CD4-positive, alpha-beta T cell (primary cell): ENCODE data around the gene ASIC3. TPM values are rescaled to one million over a fixed set of nuclear protein-coding genes. Genes with fewer than 3 reads are reported as not detected.

Source experiments
- ATAC-seq: fragments of 200-7000 bp; cut with Tn5 transposase; one replicate; pipeline ENCODE4 v1.10.0; 2022; ENCODE audit warnings: mild to moderate bottlenecking; ENCODE audit not compliant: poor library complexity
- CTCF ChIA-PET: fragments of 350-600 bp; sonication (Branson Sonifier 250); formaldehyde crosslinking; loops from one replicate; lab custom pipeline; 2021; ENCODE audit warnings: antibody characterized with exemption, inconsistent platforms; lab: Charles Lee
- POLR2A ChIA-PET: fragments of 350-600 bp; sonication (Branson Sonifier 250); formaldehyde crosslinking; loops from one replicate; lab custom pipeline; 2021; ENCODE audit warnings: antibody characterized with exemption, inconsistent platforms; lab: Charles Lee
- DNase-seq, 14 experiments: peaks; one replicate each; pipeline ENCODE4 v3.0.0-alpha.2; 2013 to 2020; ENCODE audit warnings: mixed read lengths in 2 of 14
- H3K27ac ChIP-seq, 2 donors: one replicate each; pipeline versions ENCODE4 v1.5.1 to v1.7.0; 2013; ENCODE audit warnings: low read length in 2 of 2, low read depth in 1 of 2, mild to moderate bottlenecking in 1 of 2
- H3K27me3 ChIP-seq, 2 experiments: 1 replicate in 1 of 2; 2 replicates in 1 of 2; pipeline versions ENCODE4 v1.6.1 to v1.7.0; 2013; ENCODE audit warnings: low read length in 2 of 2, control low read depth in 1 of 2, mild to moderate bottlenecking in 1 of 2, moderate library complexity in 1 of 2; ENCODE audit not compliant: insufficient read depth in 2 of 2, control insufficient read depth in 1 of 2
- H3K36me3 ChIP-seq: one replicate; pipeline ENCODE4 v1.6.1; 2013; ENCODE audit warnings: low read length, control low read depth; ENCODE audit not compliant: insufficient read depth
- H3K4me1 ChIP-seq: one replicate; pipeline ENCODE4 v1.6.1; 2013; ENCODE audit warnings: low read length, control low read depth; ENCODE audit not compliant: insufficient read depth
- H3K4me3 ChIP-seq: one replicate; pipeline ENCODE4 v1.5.1; 2013; ENCODE audit warnings: mild to moderate bottlenecking, low read length, moderate library complexity
- H3K9me3 ChIP-seq, 2 experiments: 1 replicate in 1 of 2; 2 replicates in 1 of 2; pipeline versions ENCODE4 v1.6.1 to v1.7.0; 2013; ENCODE audit warnings: low read length in 2 of 2, mild to moderate bottlenecking in 2 of 2, control low read depth in 1 of 2, moderate library complexity in 1 of 2; ENCODE audit not compliant: control insufficient read depth in 1 of 2, insufficient read depth in 1 of 2
- H3K27ac Mint-ChIP-seq: one replicate; pipeline ENCODE4 v1.8.0; 2020; ENCODE audit warnings: mixed read lengths
- H3K27me3 Mint-ChIP-seq: one replicate; pipeline ENCODE4 v1.8.0; 2021; ENCODE audit warnings: mixed read lengths
- H3K36me3 Mint-ChIP-seq: one replicate; pipeline ENCODE4 v1.8.0; 2021; ENCODE audit warnings: low read depth, mixed read lengths
- H3K4me1 Mint-ChIP-seq: one replicate; pipeline ENCODE4 v1.8.0; 2021; ENCODE audit warnings: low read depth, mixed read lengths
- H3K4me3 Mint-ChIP-seq: one replicate; pipeline ENCODE4 v1.8.0; 2020; ENCODE audit warnings: mild to moderate bottlenecking, mixed read lengths
- H3K9me3 Mint-ChIP-seq: one replicate; pipeline ENCODE4 v1.8.0; 2020; ENCODE audit warnings: mixed read lengths
- CTCF ChIP-seq: fragments of 200-600 bp; IDR thresholded peaks from one replicate; pipeline ENCODE4 v1.8.0; 2022; ENCODE audit warnings: antibody characterized with exemption, mild to moderate bottlenecking
- intact Hi-C, 2 experiments: fragments of 100-400 bp; cut with DNase I in 1 of 2; cut with micrococcal nuclease in 1 of 2; formaldehyde crosslinking; loops; one replicate each; pipeline versions ENCODE4 v1.15.1 to v1.9.0; 2023 to 2025; cut with DNase I, micrococcal nuclease
- total RNA-seq, 174 experiments: library from RNA in 2 of 174; stranded (reverse) in 2 of 174; gene quantifications; one replicate each; pipeline ENCODE4 v1.2.3 and lab custom pipeline; 2021 to 2026

The ASIC3 gene
- total RNA-seq, 2 experiments from 2014 or later = 13.8 to 15.2 TPM

DNA sequence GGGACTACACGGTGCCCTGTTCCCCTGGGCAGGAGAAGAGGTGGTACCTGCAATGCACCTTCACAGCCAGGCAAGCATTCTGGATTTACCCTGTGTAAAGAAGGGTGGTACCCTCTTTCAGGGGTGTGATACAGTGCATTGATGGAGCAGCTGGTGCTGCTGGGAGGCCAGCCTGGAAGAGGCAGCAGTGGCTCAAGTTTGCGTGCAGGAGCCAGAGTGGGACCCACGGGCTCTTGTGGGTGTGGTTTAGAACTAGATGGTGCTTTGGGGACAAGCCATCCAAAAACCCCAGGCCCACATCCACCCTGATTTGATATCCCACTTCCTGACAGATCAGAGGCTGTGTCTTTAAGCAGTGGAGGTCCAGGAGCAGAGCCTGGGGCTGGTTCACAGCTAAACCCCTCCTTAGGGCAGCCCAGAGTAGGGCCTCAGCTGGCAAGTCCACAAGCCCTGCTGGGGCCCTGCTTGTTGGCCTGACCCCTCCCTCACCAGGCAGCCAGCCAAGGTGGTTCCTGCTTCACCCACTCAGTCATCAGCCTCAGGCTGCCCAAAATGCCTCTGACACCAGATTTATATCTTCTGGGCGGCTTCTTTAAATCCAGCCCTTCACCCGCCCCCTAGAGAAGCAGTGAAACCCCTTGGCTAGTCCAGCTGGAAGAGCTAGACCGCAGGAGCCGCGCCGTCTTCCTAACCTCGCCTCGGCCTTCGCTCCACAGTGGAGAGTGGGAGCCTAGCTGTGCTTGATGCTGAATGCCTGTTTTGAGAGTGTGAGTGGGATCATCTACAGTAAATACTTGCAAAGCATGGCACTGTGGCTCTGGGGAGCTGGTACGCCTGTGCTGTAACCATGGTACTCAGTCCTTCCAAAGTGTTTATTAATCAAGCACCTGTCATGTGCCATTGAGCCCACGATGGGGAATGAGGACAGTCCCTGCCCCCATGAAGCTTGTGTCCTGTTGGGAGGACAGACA, 1.4 kb upstream of the ASIC3 start:
- Mint-ChIP-seq H3K36me3 (peaks cover 20% of the 10 kb centered on the region), H3K4me1 (no peaks in the 10 kb centered on the region), H3K27ac (no peak overlapping the region), H3K27me3 (no peaks in the 10 kb centered on the region), H3K9me3 (no peaks in the 10 kb centered on the region), H3K4me3 (no peak overlapping the region)
- no peak for DNase-seq
- Histone ChIP-seq H3K4me3 (no peak overlapping the region), H3K27me3 (no peaks in the 10 kb centered on the region), H3K4me1 (peaks cover 13% of the 10 kb centered on the region), H3K9me3 (no peaks in the 10 kb centered on the region), H3K27ac (no peak overlapping the region), H3K36me3 (peaks cover 18% of the 10 kb centered on the region)
- no peak for TF ChIP-seq CTCF
- ChIA-PET CTCF (no interaction called here), POLR2A (no interaction called here)
- intact Hi-C loops = no loop called here
- ATAC-seq = no peak

DNA sequence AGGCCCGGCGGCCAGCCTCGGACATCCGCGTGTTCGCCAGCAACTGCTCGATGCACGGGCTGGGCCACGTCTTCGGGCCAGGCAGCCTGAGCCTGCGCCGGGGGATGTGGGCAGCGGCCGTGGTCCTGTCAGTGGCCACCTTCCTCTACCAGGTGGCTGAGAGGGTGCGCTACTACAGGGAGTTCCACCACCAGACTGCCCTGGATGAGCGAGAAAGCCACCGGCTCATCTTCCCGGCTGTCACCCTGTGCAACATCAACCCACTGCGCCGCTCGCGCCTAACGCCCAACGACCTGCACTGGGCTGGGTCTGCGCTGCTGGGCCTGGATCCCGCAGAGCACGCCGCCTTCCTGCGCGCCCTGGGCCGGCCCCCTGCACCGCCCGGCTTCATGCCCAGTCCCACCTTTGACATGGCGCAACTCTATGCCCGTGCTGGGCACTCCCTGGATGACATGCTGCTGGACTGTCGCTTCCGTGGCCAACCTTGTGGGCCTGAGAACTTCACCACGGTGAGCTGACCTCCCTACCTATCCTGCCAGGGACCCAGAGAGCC, 656 bp downstream of the ASIC3 start:
- Histone ChIP-seq H3K27ac (no peak overlapping the region), H3K9me3 (no peaks in the 10 kb centered on the region), H3K36me3 (peaks cover 7% of the 10 kb centered on the region), H3K4me3 (no peak overlapping the region), H3K4me1 (peaks cover 23% of the 10 kb centered on the region), H3K27me3 (no peaks in the 10 kb centered on the region)
- no peaks in the 10 kb centered on the region for H3K9me3 Mint-ChIP-seq
- ATAC-seq (no peak), DNase-seq (no peak)
- ChIA-PET CTCF (no interaction called here), POLR2A (interaction anchor here (0.7 kb wide), 1 partner anchor 9 kb away, joined by 3 read pairs; no protein-coding TSS in a partner anchor)
- no peak overlapping the region for H3K4me3 Mint-ChIP-seq
- no peak for TF ChIP-seq CTCF
- H3K36me3 Mint-ChIP-seq = peaks cover 18% of the 10 kb centered on the region
- H3K27ac Mint-ChIP-seq = no peak overlapping the region
- H3K4me1 Mint-ChIP-seq = peaks cover 7% of the 10 kb centered on the region
- intact Hi-C loops = no loop called here
- no peaks in the 10 kb centered on the region for H3K27me3 Mint-ChIP-seq

- CTCF ChIA-PET = interaction anchor here (0.6 to 1.6 kb wide), 4 partner anchors 19 to 44 kb away, joined by 3 to 4 read pairs (median 4); partner anchors contain the start of gene ABCB8
- no peak overlapping the region for H3K27ac ChIP-seq
- POLR2A ChIA-PET = interaction anchor here (0.6 to 1.3 kb wide), 5 partner anchors 9 to 32 kb away, joined by 3 to 5 read pairs (median 4); partner anchors contain the start of genes ABCB8, FASTK and SLC4A2
- H3K27me3 Mint-ChIP-seq = no peaks in the 10 kb centered on the region
- no peaks in the 10 kb centered on the region for H3K36me3 ChIP-seq
- no peaks in the 10 kb centered on the region for H3K36me3 Mint-ChIP-seq
- ATAC-seq (peak; percentile 95), DNase-seq (peak; percentile 23 to 87 (median 51))
- H3K27ac Mint-ChIP-seq = no peak overlapping the region
- H3K4me1 ChIP-seq = peaks cover 23% of the 10 kb centered on the region
- no peak for TF ChIP-seq CTCF
- no peak overlapping the region for H3K4me3 Mint-ChIP-seq
- no peak overlapping the region for H3K4me3 ChIP-seq
- H3K4me1 Mint-ChIP-seq = peaks cover 12% of the 10 kb centered on the region
- no peaks in the 10 kb centered on the region for H3K27me3 ChIP-seq
- intact Hi-C loops = loop anchor here in 1 of 2 experiments (10.0 kb wide), 1 partner anchor 1336 kb away; a partner anchor contains a TSS
- no peaks in the 10 kb centered on the region for H3K9me3 Mint-ChIP-seq
- H3K9me3 ChIP-seq = no peaks in the 10 kb centered on the region
These were observed 2.8 kb downstream of the ASIC3 start for GRCh38 chr7:151051108-151051507.
